ENCODE results near the gene CCL7. TPM values are rescaled to one million over a fixed set of nuclear protein-coding genes. Genes with fewer than 3 reads are reported as not detected.

The CCL7 gene
- polyA plus RNA-seq, 3 donors, result 0.25 to 0.38 TPM; not detected in 1

GRCh38 chr17:34259146-34259545 lies 10.9 kb upstream of the CCL7 start:
- Histone ChIP-seq H3K4me1 (ENCODE audit: control insufficient read depth in 1 of 2, insufficient read depth in 2 of 2, low read length in 2 of 2) (peaks cover 30% of the 10 kb centered on the region in 2 donors), H3K9me3 (replicated peaks in 1 of 2; ENCODE audit: control insufficient read depth in 1 of 2, insufficient read depth in 1 of 2, low read length in 2 of 2) (no peaks in the 10 kb centered on the region), H3K27ac (ENCODE audit: low read depth in 1 of 2, low read length in 2 of 2) (no peak overlapping the region), H3K27me3 (ENCODE audit: control insufficient read depth in 2 of 2, insufficient read depth in 2 of 2, low read length in 2 of 2) (no peaks in the 10 kb centered on the region), H2AFZ (ENCODE audit: insufficient read depth, low read depth, low read length, poor library complexity, severe bottlenecking) (no peak overlapping the region), H3K9ac (ENCODE audit: insufficient read depth, low read length, poor library complexity, severe bottlenecking) (no peak overlapping the region), H3K36me3 (replicated peaks in 1 of 2; ENCODE audit: control insufficient read depth in 1 of 2, insufficient read depth in 2 of 2, low read length in 2 of 2) (no peaks in the 10 kb centered on the region), H3K4me2 (replicated peaks; ENCODE audit: extremely low read depth, low read length, poor library complexity, severe bottlenecking) (no peak overlapping the region), H3K4me3 (replicated peaks in 1 of 3; ENCODE audit: low read depth in 2 of 3, low read length in 3 of 3) (no peak overlapping the region), H3K79me2 (ENCODE audit: insufficient read depth, low read length) (no peaks in the 10 kb centered on the region), H4K20me1 (ENCODE audit: insufficient read depth, low read length) (no peaks in the 10 kb centered on the region)
- no peak overlapping the region for H3K4me3 Mint-ChIP-seq
- intact Hi-C loops (cut with micrococcal nuclease), result loop anchor here (5.0 to 10.0 kb wide), 3 partner anchors 37 to 103 kb away; partner anchors contain the start of genes CCL1 (in 1 of the 2) and CCL8 (in 1 of the 2)
- no peak overlapping the region for H3K27ac Mint-ChIP-seq
- TF ChIP-seq CTCF (IDR thresholded peaks at IDR 0.05), result no peak
- H3K9me3 Mint-ChIP-seq, result peaks cover 0 to 3% (median 0%) of the 10 kb centered on the region in 7 donors
- peaks cover 0 to 3% (median 2%) of the 10 kb centered on the region in 3 donors for H3K27me3 Mint-ChIP-seq (ENCODE audit: low read depth in 3 of 3)
- H3K36me3 Mint-ChIP-seq, result peaks cover 0 to 1% of the 10 kb centered on the region in 2 donors
- peaks cover 37% of the 10 kb centered on the region for H3K4me1 Mint-ChIP-seq
- DNase-seq, result no peak

GRCh38 chr17:34260861-34261260 lies 9.2 kb upstream of the CCL7 start:
- Histone ChIP-seq H2AFZ (ENCODE audit: insufficient read depth, low read depth, low read length, poor library complexity, severe bottlenecking) (no peak overlapping the region), H3K36me3 (replicated peaks in 1 of 2; ENCODE audit: control insufficient read depth in 1 of 2, insufficient read depth in 2 of 2, low read length in 2 of 2) (no peaks in the 10 kb centered on the region), H3K4me2 (replicated peaks; ENCODE audit: extremely low read depth, low read length, poor library complexity, severe bottlenecking) (no peak overlapping the region), H3K27ac (ENCODE audit: low read depth in 1 of 2, low read length in 2 of 2) (no peak overlapping the region), H3K4me1 (ENCODE audit: control insufficient read depth in 1 of 2, insufficient read depth in 2 of 2, low read length in 2 of 2) (peaks cover 17% of the 10 kb centered on the region in 2 donors), H3K79me2 (ENCODE audit: insufficient read depth, low read length) (no peaks in the 10 kb centered on the region), H3K27me3 (ENCODE audit: control insufficient read depth in 2 of 2, insufficient read depth in 2 of 2, low read length in 2 of 2) (no peaks in the 10 kb centered on the region), H3K4me3 (replicated peaks in 1 of 3; ENCODE audit: low read depth in 2 of 3, low read length in 3 of 3) (no peak overlapping the region), H3K9ac (ENCODE audit: insufficient read depth, low read length, poor library complexity, severe bottlenecking) (no peak overlapping the region), H4K20me1 (ENCODE audit: insufficient read depth, low read length) (no peaks in the 10 kb centered on the region), H3K9me3 (replicated peaks in 1 of 2; ENCODE audit: control insufficient read depth in 1 of 2, insufficient read depth in 1 of 2, low read length in 2 of 2) (no peaks in the 10 kb centered on the region)
- peaks cover 0 to 1% of the 10 kb centered on the region in 2 donors for H3K36me3 Mint-ChIP-seq
- peaks cover 0 to 3% (median 0%) of the 10 kb centered on the region in 7 donors for H3K9me3 Mint-ChIP-seq
- DNase-seq, result no peak
- intact Hi-C loops (cut with micrococcal nuclease), result no loop called here
- H3K27me3 Mint-ChIP-seq (ENCODE audit: low read depth in 3 of 3), result peaks cover 2 to 3% (median 3%) of the 10 kb centered on the region in 3 donors
- no peak overlapping the region for H3K4me3 Mint-ChIP-seq
- 100% methylated on average over 3 of the region's 4 CpGs for WGBS (ENCODE audit: insufficient coverage)
- H3K27ac Mint-ChIP-seq, result no peak overlapping the region
- no peak for TF ChIP-seq CTCF (IDR thresholded peaks at IDR 0.05)
- H3K4me1 Mint-ChIP-seq, result peaks cover 28% of the 10 kb centered on the region
